ENCODE measurements around the gene TGFBR3. TPM values are rescaled to one million over a fixed set of nuclear protein-coding genes. Genes with fewer than 3 reads are reported as not detected.

The TGFBR3 gene
- total RNA-seq, 1 donor = 118 TPM

DNA sequence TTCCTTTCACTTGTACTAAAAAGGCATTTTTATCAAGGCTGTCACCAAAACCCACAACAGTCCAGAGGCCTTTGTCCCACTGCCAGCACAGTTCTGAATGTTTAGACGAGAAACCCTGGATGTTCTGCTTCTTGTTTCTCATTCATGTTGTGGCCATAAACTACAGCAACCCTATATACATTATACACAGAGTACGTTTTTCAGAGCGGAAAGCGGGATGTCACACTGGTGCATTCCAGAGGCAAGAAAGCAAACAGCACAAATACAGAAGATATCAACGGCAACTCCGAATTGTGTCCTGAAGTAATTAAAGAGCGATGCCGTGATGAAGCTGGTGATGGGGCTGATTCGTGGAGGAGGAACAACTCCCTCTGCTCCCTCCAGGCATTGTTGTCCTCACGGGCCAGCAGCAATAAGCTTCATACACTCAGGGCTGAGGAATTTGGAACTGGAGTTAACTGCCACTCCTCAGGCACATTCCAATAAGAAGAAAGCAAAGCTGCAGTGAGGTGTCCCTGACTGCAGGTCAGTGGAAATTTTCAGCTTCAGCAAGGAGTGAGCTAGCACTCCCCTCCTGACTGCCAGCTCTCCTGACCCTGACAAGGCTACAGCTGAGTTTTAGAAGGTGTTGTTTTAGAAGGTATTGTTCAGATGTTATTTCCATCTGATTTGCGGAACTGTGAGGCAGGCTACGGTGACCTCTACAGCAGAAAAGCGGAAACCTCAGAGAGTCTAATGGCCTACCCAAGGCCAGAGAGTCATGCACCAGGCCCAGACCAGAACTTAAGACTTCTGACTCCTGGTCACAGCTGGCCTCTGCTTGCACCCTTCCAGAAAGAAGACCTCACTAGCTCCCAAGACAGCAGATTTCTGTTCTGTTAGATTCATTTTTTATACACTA, 149.0 kb downstream of the TGFBR3 start:
- DNase-seq (ENCODE audit: low read depth) = peak; percentile 79
- no peak overlapping the region for H3K4me3 ChIP-seq (ENCODE audit: low read depth, low read length)
- TF ChIP-seq, protein P1, sequence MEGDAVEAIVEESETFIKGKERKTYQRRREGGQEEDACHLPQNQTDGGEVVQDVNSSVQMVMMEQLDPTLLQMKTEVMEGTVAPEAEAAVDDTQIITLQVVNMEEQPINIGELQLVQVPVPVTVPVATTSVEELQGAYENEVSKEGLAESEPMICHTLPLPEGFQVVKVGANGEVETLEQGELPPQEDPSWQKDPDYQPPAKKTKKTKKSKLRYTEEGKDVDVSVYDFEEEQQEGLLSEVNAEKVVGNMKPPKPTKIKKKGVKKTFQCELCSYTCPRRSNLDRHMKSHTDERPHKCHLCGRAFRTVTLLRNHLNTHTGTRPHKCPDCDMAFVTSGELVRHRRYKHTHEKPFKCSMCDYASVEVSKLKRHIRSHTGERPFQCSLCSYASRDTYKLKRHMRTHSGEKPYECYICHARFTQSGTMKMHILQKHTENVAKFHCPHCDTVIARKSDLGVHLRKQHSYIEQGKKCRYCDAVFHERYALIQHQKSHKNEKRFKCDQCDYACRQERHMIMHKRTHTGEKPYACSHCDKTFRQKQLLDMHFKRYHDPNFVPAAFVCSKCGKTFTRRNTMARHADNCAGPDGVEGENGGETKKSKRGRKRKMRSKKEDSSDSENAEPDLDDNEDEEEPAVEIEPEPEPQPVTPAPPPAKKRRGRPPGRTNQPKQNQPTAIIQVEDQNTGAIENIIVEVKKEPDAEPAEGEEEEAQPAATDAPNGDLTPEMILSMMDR (IDR thresholded peaks at IDR 0.05; ENCODE audit: insufficient read depth, low read length) = no peak

DNA sequence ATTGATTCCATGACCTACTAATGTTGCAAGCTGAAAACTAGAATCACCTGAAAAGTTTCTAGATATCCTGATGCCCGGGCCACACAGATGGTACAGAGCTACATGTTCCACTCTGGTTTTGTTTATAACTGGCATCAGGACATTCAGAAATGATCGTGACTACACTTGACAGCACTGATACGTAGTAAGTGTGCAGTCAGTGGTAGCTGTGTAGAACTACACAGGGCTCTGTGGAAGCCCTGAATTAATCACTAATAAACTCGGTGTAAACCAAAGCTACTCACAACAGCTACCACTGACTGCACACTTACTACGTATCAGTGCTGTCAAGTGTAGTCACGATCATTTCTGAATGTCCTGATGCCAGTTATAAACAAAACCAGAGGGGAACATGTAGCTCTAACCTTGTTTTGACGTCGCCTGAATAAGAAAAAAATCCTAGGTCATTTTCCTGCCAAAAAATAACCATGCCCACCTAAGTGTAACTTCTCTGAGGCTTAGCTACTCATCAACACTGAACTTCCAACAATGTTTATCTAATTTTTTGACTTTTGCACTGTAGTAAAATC, 149.7 kb downstream of the TGFBR3 start:
- no peak for DNase-seq (ENCODE audit: low read depth)
- H3K4me3 ChIP-seq (ENCODE audit: low read depth, low read length) = no peak overlapping the region
- TF ChIP-seq, protein P1 (IDR thresholded peaks at IDR 0.05; ENCODE audit: insufficient read depth, low read length) = no peak

GRCh38 chr1:91735266-91735845, 150.6 kb downstream of the TGFBR3 start:
- H3K4me3 ChIP-seq (ENCODE audit: low read depth, low read length) = no peak overlapping the region
- TF ChIP-seq, protein P1 (IDR thresholded peaks at IDR 0.05; ENCODE audit: insufficient read depth, low read length) = no peak
- no peak for DNase-seq (ENCODE audit: low read depth)

DNA sequence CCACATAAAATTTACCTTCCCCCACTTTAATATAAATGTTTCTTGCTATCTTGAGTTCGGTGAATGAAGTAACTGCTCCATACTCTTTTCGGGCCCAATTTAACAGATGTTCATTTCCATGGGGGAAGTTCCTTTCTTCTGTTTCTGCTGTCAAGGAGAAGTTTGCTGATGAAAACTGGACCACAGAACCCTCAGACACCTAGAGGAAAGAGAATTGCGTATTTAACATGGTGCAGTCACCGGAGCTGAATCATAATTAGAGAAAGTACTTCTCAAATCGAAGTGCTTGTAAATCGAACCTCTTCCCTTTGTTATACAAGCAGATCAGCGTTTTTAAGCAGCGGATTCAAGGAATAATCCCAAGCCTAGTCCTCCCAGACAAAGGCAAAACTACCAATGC, 151.2 kb downstream of the TGFBR3 start:
- TF ChIP-seq, protein P1 (IDR thresholded peaks at IDR 0.05; ENCODE audit: insufficient read depth, low read length) = no peak
- H3K4me3 ChIP-seq (ENCODE audit: low read depth, low read length) = no peak overlapping the region
- DNase-seq (ENCODE audit: low read depth) = no peak

- no peak for DNase-seq (ENCODE audit: low read depth)
- no peak overlapping the region for H3K4me3 ChIP-seq (ENCODE audit: low read depth, low read length)
- TF ChIP-seq, protein P1 (IDR thresholded peaks at IDR 0.05; ENCODE audit: insufficient read depth, low read length) = no peak
Observed at GRCh38 chr1:91733108-91733710, 152.7 kb downstream of the TGFBR3 start.

- no peak overlapping the region for H3K4me3 ChIP-seq (ENCODE audit: low read depth, low read length)
- peak; percentile 63 for DNase-seq (ENCODE audit: low read depth)
- TF ChIP-seq, protein P1 (IDR thresholded peaks at IDR 0.05; ENCODE audit: insufficient read depth, low read length) = no peak
Observed at GRCh38 chr1:91732291-91733107, 153.5 kb downstream of the TGFBR3 start.
